ENCODE measurements around the gene SLC6A18. TPM values are rescaled to one million over a fixed set of nuclear protein-coding genes. Genes with fewer than 3 reads are reported as not detected.

SLC6A18 gene
- total RNA-seq, 1 donor from 2014 or later = not detected

GRCh38 chr5:1186351-1187233 lies 38.6 kb upstream of the SLC6A18 start:
- Histone ChIP-seq H3K36me3 (ENCODE audit: insufficient read depth, low read length) (no peaks in the 10 kb centered on the region), H3K27ac (ENCODE audit: low read depth, low read length) (no peak overlapping the region), H2AFZ (ENCODE audit: low read depth, low read length) (no peak overlapping the region), H4K20me1 (ENCODE audit: insufficient read depth, low read length) (no peaks in the 10 kb centered on the region), H3K9me3 (ENCODE audit: insufficient read depth, low read depth, low read length) (no peaks in the 10 kb centered on the region), H3K79me2 (ENCODE audit: insufficient read depth, low read length) (no peaks in the 10 kb centered on the region), H3K4me3 (ENCODE audit: insufficient read depth, low read depth, low read length) (no peak overlapping the region), H3K9ac (ENCODE audit: low read length) (no peak overlapping the region), H3K4me1 (ENCODE audit: insufficient read depth, low read length) (no peaks in the 10 kb centered on the region), H3K4me2 (ENCODE audit: low read length) (no peak overlapping the region), H3K27me3 (ENCODE audit: insufficient read depth, low read length) (peaks cover 5% of the 10 kb centered on the region)
- Mint-ChIP-seq H3K27ac (ENCODE audit: unreplicated experiment) (no peak overlapping the region), H3K4me3 (ENCODE audit: unreplicated experiment) (no peak overlapping the region), H3K4me1 (ENCODE audit: low read depth, unreplicated experiment) (no peaks in the 10 kb centered on the region), H3K27me3 (ENCODE audit: low read depth, unreplicated experiment) (peaks cover 39% of the 10 kb centered on the region), H3K36me3 (ENCODE audit: low read depth, unreplicated experiment) (no peaks in the 10 kb centered on the region), H3K9me3 (ENCODE audit: unreplicated experiment) (no peaks in the 10 kb centered on the region)
- FAIRE-seq (no peak), DNase-seq (ENCODE audit: low read depth) (no peak)
- no peak for TF ChIP-seq EZH2 (IDR thresholded peaks at IDR 0.05; ENCODE audit: insufficient read depth, low read length)
- TF ChIP-seq, protein P1, sequence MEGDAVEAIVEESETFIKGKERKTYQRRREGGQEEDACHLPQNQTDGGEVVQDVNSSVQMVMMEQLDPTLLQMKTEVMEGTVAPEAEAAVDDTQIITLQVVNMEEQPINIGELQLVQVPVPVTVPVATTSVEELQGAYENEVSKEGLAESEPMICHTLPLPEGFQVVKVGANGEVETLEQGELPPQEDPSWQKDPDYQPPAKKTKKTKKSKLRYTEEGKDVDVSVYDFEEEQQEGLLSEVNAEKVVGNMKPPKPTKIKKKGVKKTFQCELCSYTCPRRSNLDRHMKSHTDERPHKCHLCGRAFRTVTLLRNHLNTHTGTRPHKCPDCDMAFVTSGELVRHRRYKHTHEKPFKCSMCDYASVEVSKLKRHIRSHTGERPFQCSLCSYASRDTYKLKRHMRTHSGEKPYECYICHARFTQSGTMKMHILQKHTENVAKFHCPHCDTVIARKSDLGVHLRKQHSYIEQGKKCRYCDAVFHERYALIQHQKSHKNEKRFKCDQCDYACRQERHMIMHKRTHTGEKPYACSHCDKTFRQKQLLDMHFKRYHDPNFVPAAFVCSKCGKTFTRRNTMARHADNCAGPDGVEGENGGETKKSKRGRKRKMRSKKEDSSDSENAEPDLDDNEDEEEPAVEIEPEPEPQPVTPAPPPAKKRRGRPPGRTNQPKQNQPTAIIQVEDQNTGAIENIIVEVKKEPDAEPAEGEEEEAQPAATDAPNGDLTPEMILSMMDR (IDR thresholded peaks at IDR 0.05; ENCODE audit: insufficient read depth, low read depth, low read length) = no peak

DNA sequence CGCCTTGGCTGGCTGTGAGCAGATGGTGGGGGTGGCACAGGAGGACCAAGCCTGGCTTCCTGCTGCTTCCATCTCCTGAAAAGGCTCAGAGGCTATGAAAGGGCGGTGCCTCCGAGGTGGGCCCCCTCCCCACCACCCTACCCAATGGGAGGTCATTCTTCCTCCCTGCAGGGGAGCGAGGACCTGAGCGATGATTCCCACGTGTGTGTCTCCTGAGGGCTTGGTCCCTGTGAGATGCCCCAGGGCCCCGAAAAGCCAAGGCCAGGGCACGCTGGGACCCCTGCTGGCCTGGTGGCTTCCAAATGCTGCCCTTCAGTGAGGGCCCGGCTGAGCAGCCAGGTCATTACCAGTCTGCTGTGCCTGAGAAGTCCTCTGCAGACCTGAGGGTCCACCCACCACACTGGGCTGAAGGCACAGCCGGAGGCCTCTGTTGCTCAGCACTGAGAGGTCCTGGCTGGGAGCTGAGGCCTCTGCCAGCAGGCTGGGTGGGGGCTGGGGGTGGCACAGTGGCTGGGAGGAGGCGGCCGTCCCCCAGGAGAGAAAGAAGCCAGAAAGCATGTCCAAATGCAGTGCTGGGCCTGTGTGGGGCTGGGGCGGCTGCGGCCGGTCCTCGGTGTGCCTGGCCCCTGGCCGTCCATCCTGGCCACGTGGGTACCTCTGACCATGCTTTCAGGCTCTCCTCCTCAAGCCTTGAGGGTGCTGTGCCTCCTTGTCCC lies 37.8 kb upstream of the SLC6A18 start:
- Mint-ChIP-seq H3K4me1 (ENCODE audit: low read depth, unreplicated experiment) (no peaks in the 10 kb centered on the region), H3K27me3 (ENCODE audit: low read depth, unreplicated experiment) (peaks cover 41% of the 10 kb centered on the region), H3K36me3 (ENCODE audit: low read depth, unreplicated experiment) (no peaks in the 10 kb centered on the region), H3K4me3 (ENCODE audit: unreplicated experiment) (no peak overlapping the region), H3K27ac (ENCODE audit: unreplicated experiment) (no peak overlapping the region), H3K9me3 (ENCODE audit: unreplicated experiment) (no peaks in the 10 kb centered on the region)
- peaks cover 5% of the 10 kb centered on the region for H3K27me3 ChIP-seq (ENCODE audit: insufficient read depth, low read length)
- H3K4me2 ChIP-seq (ENCODE audit: low read length) = no peak overlapping the region
- H3K4me1 ChIP-seq (ENCODE audit: insufficient read depth, low read length) = no peaks in the 10 kb centered on the region
- no peak overlapping the region for H3K9ac ChIP-seq (ENCODE audit: low read length)
- DNase-seq (ENCODE audit: low read depth) (no peak), FAIRE-seq (no peak)
- H3K9me3 ChIP-seq (ENCODE audit: insufficient read depth, low read depth, low read length) = no peaks in the 10 kb centered on the region
- H3K36me3 ChIP-seq (ENCODE audit: insufficient read depth, low read length) = no peaks in the 10 kb centered on the region
- no peak overlapping the region for H3K27ac ChIP-seq (ENCODE audit: low read depth, low read length)
- no peak overlapping the region for H3K4me3 ChIP-seq (ENCODE audit: insufficient read depth, low read depth, low read length)
- no peaks in the 10 kb centered on the region for H3K79me2 ChIP-seq (ENCODE audit: insufficient read depth, low read length)
- TF ChIP-seq, protein P1 (IDR thresholded peaks at IDR 0.05; ENCODE audit: insufficient read depth, low read depth, low read length) = no peak
- no peak for TF ChIP-seq EZH2 (IDR thresholded peaks at IDR 0.05; ENCODE audit: insufficient read depth, low read length)
- H2AFZ ChIP-seq (ENCODE audit: low read depth, low read length) = no peak overlapping the region
- no peaks in the 10 kb centered on the region for H4K20me1 ChIP-seq (ENCODE audit: insufficient read depth, low read length)
